Panc1 (cell line): ENCODE results near the gene RALGPS2.

Source experiments
- CTCF ChIP-seq: fragments of 450-650 bp; IDR thresholded peaks from 2 replicates; pipeline ENCODE4 v1.5.1; 2017; ENCODE audit warnings: mild to moderate bottlenecking
- POLR2AphosphoS5 ChIP-seq: IDR thresholded peaks from 2 replicates; pipeline ENCODE4 v1.6.1; 2012; ENCODE audit warnings: mild to moderate bottlenecking, low read depth, low read length, moderate library complexity
- REST ChIP-seq, 2 experiments: IDR thresholded peaks; 2 replicates each; pipeline ENCODE4 v1.6.1; 2011 to 2012; ENCODE audit warnings: low read depth in 2 of 2, control low read depth in 1 of 2, low read length in 1 of 2, mild to moderate bottlenecking in 1 of 2, moderate library complexity in 1 of 2; ENCODE audit not compliant: insufficient read depth in 1 of 2
- SIN3A ChIP-seq: IDR thresholded peaks from 2 replicates; pipeline ENCODE4 v1.6.1; 2012; ENCODE audit warnings: low read depth, mild to moderate bottlenecking, low read length, moderate library complexity, borderline replicate concordance; ENCODE audit not compliant: insufficient read depth
- TCF7L2 ChIP-seq: IDR thresholded peaks from 2 replicates; pipeline ENCODE4 v1.6.1; 2011; ENCODE audit warnings: mild to moderate bottlenecking, low read depth, low read length, inconsistent platforms

- no peak for TF ChIP-seq CTCF
- no peak for TF ChIP-seq POLR2AphosphoS5
- TF ChIP-seq REST (IDR thresholded peaks at IDR 0.05; ENCODE audit: insufficient read depth in 1 of 2, low read depth in 2 of 2, low read length in 1 of 2): no peak
- no peak for TF ChIP-seq TCF7L2
- TF ChIP-seq SIN3A: no peak
Observed at GRCh38 chr1:178916448-178917174, 191.6 kb downstream of the RALGPS2 start.
